ENCODE data around the gene RRN3. TPM values are rescaled to one million over a fixed set of nuclear protein-coding genes. Genes with fewer than 3 reads are reported as not detected.

RRN3 gene
- total and polyA plus RNA-seq, 2 donors from 2014 or later = 12.3 to 24.7 TPM

- H3K27ac ChIP-seq (ENCODE audit: low read depth in 2 of 2, low read length in 2 of 2) = no peak overlapping the region
- intact Hi-C loops (cut with DNase I) = no loop called here
- peaks cover 0 to 14% (median 14%) of the 10 kb centered on the region in 3 donors for H3K4me1 ChIP-seq (ENCODE audit: control insufficient read depth in 2 of 3, insufficient read depth in 2 of 3, low read depth in 1 of 3, low read length in 3 of 3)
These were observed 56.3 kb downstream of the RRN3 start for GRCh38 chr16:15037745-15038144.

DNA sequence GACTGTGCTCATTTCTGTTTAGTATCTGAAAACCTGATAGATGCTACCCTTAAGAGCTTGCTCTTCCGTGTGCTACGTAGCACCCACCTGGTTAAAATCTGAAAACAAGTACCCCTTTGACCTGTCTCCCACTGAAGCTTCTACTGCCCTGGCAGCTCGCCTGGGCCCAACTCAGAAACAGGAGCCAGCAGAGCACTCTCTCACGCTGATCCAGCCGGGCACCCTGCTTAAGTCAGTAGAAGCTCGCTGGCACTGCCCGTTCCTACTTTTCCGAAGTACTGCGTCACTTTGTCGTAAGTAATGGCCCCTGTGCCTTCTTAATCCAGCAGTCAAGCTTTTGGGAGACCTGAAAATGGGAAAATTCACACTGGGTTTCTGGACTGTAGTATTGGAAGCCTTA lies 57.1 kb downstream of the RRN3 start:
- no peaks in the 10 kb centered on the region for H3K9me3 ChIP-seq (ENCODE audit: control insufficient read depth in 2 of 3, insufficient read depth in 1 of 3, low read length in 3 of 3)
- intact Hi-C loops (cut with DNase I) = no loop called here
- H3K4me1 ChIP-seq (ENCODE audit: control insufficient read depth in 2 of 3, insufficient read depth in 2 of 3, low read depth in 1 of 3, low read length in 3 of 3) = peaks cover 0 to 15% (median 14%) of the 10 kb centered on the region in 3 donors
- no peak overlapping the region for H3K9ac ChIP-seq (ENCODE audit: low read length in 3 of 3)
- TF ChIP-seq, protein P1, sequence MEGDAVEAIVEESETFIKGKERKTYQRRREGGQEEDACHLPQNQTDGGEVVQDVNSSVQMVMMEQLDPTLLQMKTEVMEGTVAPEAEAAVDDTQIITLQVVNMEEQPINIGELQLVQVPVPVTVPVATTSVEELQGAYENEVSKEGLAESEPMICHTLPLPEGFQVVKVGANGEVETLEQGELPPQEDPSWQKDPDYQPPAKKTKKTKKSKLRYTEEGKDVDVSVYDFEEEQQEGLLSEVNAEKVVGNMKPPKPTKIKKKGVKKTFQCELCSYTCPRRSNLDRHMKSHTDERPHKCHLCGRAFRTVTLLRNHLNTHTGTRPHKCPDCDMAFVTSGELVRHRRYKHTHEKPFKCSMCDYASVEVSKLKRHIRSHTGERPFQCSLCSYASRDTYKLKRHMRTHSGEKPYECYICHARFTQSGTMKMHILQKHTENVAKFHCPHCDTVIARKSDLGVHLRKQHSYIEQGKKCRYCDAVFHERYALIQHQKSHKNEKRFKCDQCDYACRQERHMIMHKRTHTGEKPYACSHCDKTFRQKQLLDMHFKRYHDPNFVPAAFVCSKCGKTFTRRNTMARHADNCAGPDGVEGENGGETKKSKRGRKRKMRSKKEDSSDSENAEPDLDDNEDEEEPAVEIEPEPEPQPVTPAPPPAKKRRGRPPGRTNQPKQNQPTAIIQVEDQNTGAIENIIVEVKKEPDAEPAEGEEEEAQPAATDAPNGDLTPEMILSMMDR (IDR thresholded peaks at IDR 0.05; ENCODE audit: borderline replicate concordance, extremely low read depth, insufficient read depth) = no peak
- DNase-seq (peak in 1 of 5 donors; percentile 42), FAIRE-seq (no peak)
- no peak overlapping the region for H3K4me3 ChIP-seq (ENCODE audit: low read length in 3 of 3)
- H3K36me3 ChIP-seq (ENCODE audit: control insufficient read depth in 2 of 3, insufficient read depth in 3 of 3, low read length in 3 of 3) = peaks cover 2 to 82% (median 43%) of the 10 kb centered on the region in 3 donors
- no peak overlapping the region for H3K27ac ChIP-seq (ENCODE audit: low read depth in 2 of 2, low read length in 2 of 2)
- H3K27me3 ChIP-seq (ENCODE audit: control insufficient read depth, insufficient read depth, low read length) = no peaks in the 10 kb centered on the region

More at GRCh38 chr16:15037745-15038144, 56.3 kb downstream of the RRN3 start:
- Histone ChIP-seq H3K9ac (ENCODE audit: low read length in 3 of 3) (no peak overlapping the region), H3K27me3 (ENCODE audit: control insufficient read depth, insufficient read depth, low read length) (no peaks in the 10 kb centered on the region), H3K9me3 (ENCODE audit: control insufficient read depth in 2 of 3, insufficient read depth in 1 of 3, low read length in 3 of 3) (no peaks in the 10 kb centered on the region), H3K4me3 (ENCODE audit: low read length in 3 of 3) (no peak overlapping the region), H3K36me3 (ENCODE audit: control insufficient read depth in 2 of 3, insufficient read depth in 3 of 3, low read length in 3 of 3) (peaks cover under 1 to 75% (median 41%) of the 10 kb centered on the region in 3 donors)
- no peak for DNase-seq
- TF ChIP-seq, protein P1 (IDR thresholded peaks at IDR 0.05; ENCODE audit: borderline replicate concordance, extremely low read depth, insufficient read depth) = no peak
- no peak for FAIRE-seq

DNA sequence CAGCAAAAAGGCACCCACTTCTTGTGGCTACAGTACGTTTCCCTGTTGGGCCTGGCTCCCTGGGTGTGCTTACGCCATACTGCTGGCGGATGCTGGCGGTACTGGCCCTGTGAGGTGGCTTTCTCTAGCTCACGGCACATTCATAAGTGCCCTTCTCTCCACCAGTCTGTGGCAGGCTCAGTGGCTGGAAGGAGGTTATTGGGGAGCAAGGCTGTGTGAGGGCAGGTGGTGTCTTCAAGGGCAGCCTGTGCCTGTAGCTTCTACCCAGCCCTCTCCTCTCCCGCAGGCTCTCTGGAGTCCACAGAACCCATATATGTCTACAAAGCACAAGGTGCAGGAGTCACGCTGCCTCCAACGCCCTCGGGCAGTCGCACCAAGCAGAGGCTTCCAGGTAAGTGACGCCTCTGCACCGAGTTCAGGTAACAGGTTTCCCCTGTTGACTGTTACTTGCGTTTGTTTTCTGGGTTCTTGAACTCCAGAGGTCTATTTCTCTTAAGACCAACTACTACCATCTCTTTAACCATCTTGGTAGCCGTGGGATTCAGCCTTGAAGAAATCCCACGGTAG lies 58.8 kb downstream of the RRN3 start:
- peaks cover 0 to 15% (median 11%) of the 10 kb centered on the region in 3 donors for H3K4me1 ChIP-seq (ENCODE audit: control insufficient read depth in 2 of 3, insufficient read depth in 2 of 3, low read depth in 1 of 3, low read length in 3 of 3)
- no peaks in the 10 kb centered on the region for H3K9me3 ChIP-seq (ENCODE audit: control insufficient read depth in 2 of 3, insufficient read depth in 1 of 3, low read length in 3 of 3)
- peak overlapping the region in 1 of 2 donors; percentile 3 for H3K27ac ChIP-seq (ENCODE audit: low read depth in 2 of 2, low read length in 2 of 2)
- DNase-seq (peak in 2 of 5 donors; percentile 27 to 54), FAIRE-seq (no peak)
- peaks cover 4 to 90% (median 53%) of the 10 kb centered on the region in 3 donors for H3K36me3 ChIP-seq (ENCODE audit: control insufficient read depth in 2 of 3, insufficient read depth in 3 of 3, low read length in 3 of 3)
- TF ChIP-seq, protein P1 (IDR thresholded peaks at IDR 0.05; ENCODE audit: borderline replicate concordance, extremely low read depth, insufficient read depth) = no peak
- H3K9ac ChIP-seq (ENCODE audit: low read length in 3 of 3) = no peak overlapping the region
- intact Hi-C loops (cut with DNase I) = no loop called here
- no peak overlapping the region for H3K4me3 ChIP-seq (ENCODE audit: low read length in 3 of 3)
- no peaks in the 10 kb centered on the region for H3K27me3 ChIP-seq (ENCODE audit: control insufficient read depth, insufficient read depth, low read length)

All from kidney (tissue), 14 donors.